SK-N-MC (cell line): ENCODE measurements around the gene ATP8B3.

Experiments
- DNase-seq: peaks from one replicate; pipeline ENCODE4 v3.0.0-alpha.2; 2011; ENCODE audit warnings: low read depth, low spot score
- H3K27ac ChIP-seq: fragments of 200-600 bp; sonication (generic); 2 replicates; pipeline ENCODE4 v1.5.1; 2016; ENCODE audit warnings: mixed run types
- H3K36me3 ChIP-seq: fragments of 200-600 bp; sonication (generic); 2 replicates; pipeline ENCODE4 v1.6.1; 2017; ENCODE audit warnings: antibody characterized with exemption, low read length, mixed read lengths; ENCODE audit not compliant: insufficient read depth
- H3K4me3 ChIP-seq: fragments of 200-600 bp; sonication (generic); 2 replicates; pipeline ENCODE4 v1.5.1; 2016
- H3K9ac ChIP-seq: fragments of 200-600 bp; sonication (generic); 2 replicates; pipeline ENCODE4 v1.8.0; 2017; ENCODE audit warnings: mixed run types, mixed read lengths; ENCODE audit not compliant: insufficient read length
- H3K9me3 ChIP-seq: fragments of 200-600 bp; sonication (generic); 2 replicates; pipeline ENCODE4 v1.6.1; 2017; ENCODE audit warnings: low read depth, mild to moderate bottlenecking, antibody characterized with exemption, low read length, moderate library complexity, mixed read lengths
- EZH2 ChIP-seq: fragments of 200-600 bp; sonication (generic); IDR thresholded peaks from one replicate; pipeline ENCODE4 v1.6.1; 2017; ENCODE audit warnings: antibody characterized with exemption
- FOXP2 ChIP-seq: optimal IDR thresholded peaks from 2 replicates; pipeline ENCODE3; 2011; ENCODE audit warnings: mild to moderate bottlenecking, moderate library complexity; ENCODE audit not compliant: insufficient read depth; ENCODE audit errors: extremely low read length, control extremely low read depth
- POLR2AphosphoS5 ChIP-seq: IDR thresholded peaks from 2 replicates; pipeline ENCODE4 v1.6.1; 2012; ENCODE audit warnings: mild to moderate bottlenecking, low read depth, low read length, borderline replicate concordance

ATP8B3 gene

GRCh38 chr19:1739960-1740629 is 72.0 kb downstream of the ATP8B3 start:
- Histone ChIP-seq H3K36me3 (no peaks in the 10 kb centered on the region), H3K9me3 (no peaks in the 10 kb centered on the region), H3K27ac (no peak overlapping the region), H3K9ac (no peak overlapping the region), H3K4me3 (no peak overlapping the region)
- no peak for TF ChIP-seq FOXP2
- TF ChIP-seq POLR2AphosphoS5, result no peak
- no peak for TF ChIP-seq EZH2
- DNase-seq, result no peak

GRCh38 chr19:1736927-1737326 is 75.1 kb downstream of the ATP8B3 start:
- TF ChIP-seq POLR2AphosphoS5 (no peak), FOXP2 (no peak), EZH2 (no peak)
- Histone ChIP-seq H3K9me3 (no peaks in the 10 kb centered on the region), H3K36me3 (no peaks in the 10 kb centered on the region), H3K9ac (no peak overlapping the region), H3K27ac (no peak overlapping the region), H3K4me3 (no peak overlapping the region)
- no peak for DNase-seq

- TF ChIP-seq EZH2, result no peak
- TF ChIP-seq FOXP2, result no peak
- no peak for TF ChIP-seq POLR2AphosphoS5
- Histone ChIP-seq H3K4me3 (no peak overlapping the region), H3K9ac (no peak overlapping the region), H3K9me3 (no peaks in the 10 kb centered on the region), H3K36me3 (no peaks in the 10 kb centered on the region), H3K27ac (no peak overlapping the region)
- no peak for DNase-seq
These were observed 75.8 kb downstream of the ATP8B3 start for GRCh38 chr19:1736280-1736679.

- no peak overlapping the region for H3K9ac ChIP-seq
- no peaks in the 10 kb centered on the region for H3K36me3 ChIP-seq
- no peak overlapping the region for H3K27ac ChIP-seq
- no peak overlapping the region for H3K4me3 ChIP-seq
- TF ChIP-seq POLR2AphosphoS5 (no peak), FOXP2 (no peak), EZH2 (no peak)
- H3K9me3 ChIP-seq, result no peaks in the 10 kb centered on the region
- no peak for DNase-seq
These were observed 77.6 kb downstream of the ATP8B3 start for GRCh38 chr19:1734321-1734966.
